ENCODE measurements around the gene MPZL2. TPM values are rescaled to one million over a fixed set of nuclear protein-coding genes. Genes with fewer than 3 reads are reported as not detected.

Gene MPZL2
- total and polyA plus RNA-seq, 2 of the 13 experiments (the other 11 are each of a cell fraction or from before 2014, with no cell fraction given) = 27.9 to 53.7 TPM

DNA sequence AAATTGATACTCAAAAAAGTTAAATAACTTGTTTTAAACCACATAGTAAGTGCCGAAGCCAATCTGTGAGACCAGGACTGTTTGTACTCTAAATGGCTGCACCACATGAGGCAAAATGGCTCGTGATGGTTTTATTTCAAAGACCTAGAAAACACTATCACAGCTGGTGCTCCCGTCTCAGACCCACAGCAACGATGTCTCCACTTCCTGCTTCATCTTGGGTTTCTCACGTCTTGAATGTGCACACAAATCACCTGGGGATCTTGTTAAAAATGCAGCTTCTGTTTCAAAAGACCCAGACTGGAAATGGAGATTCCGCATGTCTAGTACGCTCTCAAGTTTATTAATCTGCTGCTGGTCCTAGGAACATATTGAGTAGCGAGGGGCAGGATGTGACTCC is 41.6 kb upstream of the MPZL2 start:
- DNase-seq (ENCODE audit: low spot score) (no peak), FAIRE-seq (no peak), ATAC-seq (no peak)
- no peak for TF ChIP-seq MNT (IDR thresholded peaks at IDR 0.05)
- no peak for TF ChIP-seq HOXA3 (CRISPR knock-in tag; IDR thresholded peaks at IDR 0.05)
- no peak for TF ChIP-seq IKZF4 (CRISPR knock-in tag; IDR thresholded peaks at IDR 0.05; ENCODE audit: borderline replicate concordance, low read depth, not compliant biosample characterization)
- no peak for TF ChIP-seq ZNF292 (CRISPR knock-in tag; IDR thresholded peaks at IDR 0.05; ENCODE audit: borderline replicate concordance, low read depth)
- no peak for TF ChIP-seq ZNF780A (CRISPR knock-in tag; IDR thresholded peaks at IDR 0.05)
- TF ChIP-seq CSRNP2 (CRISPR knock-in tag; conservative IDR thresholded peaks at IDR 0.05; ENCODE audit: low read depth) = no peak
- TF ChIP-seq RFX1 (IDR thresholded peaks at IDR 0.05) = no peak
- no peak for TF ChIP-seq ZNF547 (CRISPR knock-in tag; IDR thresholded peaks at IDR 0.05)
- ChIA-PET POLR2A (no interaction called here), CTCF (ENCODE audit: low intra/inter-chr PET ratio, low total read pairs) (no interaction called here)
- Histone ChIP-seq H3K4me2 (ENCODE audit: low read depth, low read length) (no peak overlapping the region), H4K20me1 (ENCODE audit: insufficient read depth, low read length) (no peaks in the 10 kb centered on the region), H3K36me3 (replicated peaks in 1 of 2; ENCODE audit: control insufficient read depth in 1 of 2, insufficient read depth in 2 of 2, low read length in 2 of 2) (no peaks in the 10 kb centered on the region), H3K4me1 (ENCODE audit: insufficient read depth, low read length) (no peaks in the 10 kb centered on the region), H3K27me3 (ENCODE audit: control insufficient read depth in 1 of 2, insufficient read depth in 2 of 2, low read length in 2 of 2) (peaks cover 0 to 36% of the 10 kb centered on the region in 2 experiments; a peak in 4 of 5 replicates), H3K4me3 (replicated peaks in 1 of 3; ENCODE audit: insufficient read depth in 1 of 3, low read depth in 2 of 3, low read length in 3 of 3) (no peak overlapping the region), H3K27ac (ENCODE audit: extremely low read length, insufficient read depth, low read length) (no peak overlapping the region), H3K9me3 (ENCODE audit: low read length) (no peaks in the 10 kb centered on the region), H2AFZ (ENCODE audit: low read length) (no peak overlapping the region), H3K79me2 (ENCODE audit: insufficient read depth, low read length) (no peaks in the 10 kb centered on the region), H3K9ac (ENCODE audit: insufficient read depth, low read depth, low read length) (no peak overlapping the region)
- in situ Hi-C loops (cut with HindIII; ENCODE audit: extremely low pct_ligation_motif_present, low pct_unique_long_range_greater_than_20kb) (no loop called here), intact Hi-C loops (cut with micrococcal nuclease; ENCODE audit: unreplicated experiment) (no loop called here)
- WGBS (ENCODE audit: low lambda C conversion rate) = 43% methylated on average over 8 of the region's 8 CpGs
- BruUV-seq (replicated peaks) = no TSS peak
